ENCODE data around the gene SCRG1. TPM values are rescaled to one million over a fixed set of nuclear protein-coding genes. Genes with fewer than 3 reads are reported as not detected.

The SCRG1 gene
- 2.3 TPM for total RNA-seq

DNA sequence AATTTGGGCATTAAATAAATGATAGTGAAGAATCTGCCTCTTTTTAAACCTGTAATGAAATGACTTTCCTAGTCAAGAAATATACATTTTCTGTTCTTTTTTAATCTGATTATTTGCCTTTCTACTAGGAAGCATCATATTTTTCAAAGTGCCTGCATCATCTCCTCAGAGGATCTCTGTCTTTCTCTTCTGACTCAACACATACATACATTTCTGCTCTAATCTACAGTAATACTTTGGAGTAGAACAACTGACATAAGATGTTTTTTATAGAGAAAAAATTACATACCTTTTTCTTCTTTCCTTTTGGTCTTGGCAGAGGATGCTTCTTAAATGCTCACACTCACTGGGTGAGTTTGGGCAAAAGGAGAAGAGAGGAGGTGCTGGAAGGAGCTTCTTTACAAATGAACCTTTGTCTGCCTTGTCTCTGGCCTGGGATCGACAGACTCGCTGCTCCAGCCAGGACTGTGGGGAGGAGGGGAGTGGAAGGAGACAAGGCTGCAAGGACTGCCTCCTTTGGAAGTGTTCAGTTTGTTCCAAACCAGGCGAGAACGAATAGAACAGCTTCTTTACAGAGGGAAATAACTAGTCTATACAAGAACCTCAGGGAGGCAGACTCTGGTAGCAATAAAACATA lies at the start of gene SCRG1:
TSS of gene SCRG1 (minus strand) at position 338 of the 637 bp plus-strand sequence. CDS start 7,702 bp downstream, outside the sequence.
- peak within 1 kb of the TSS; percentile 67 to 75 for H3K27ac ChIP-seq
- no peaks in the 10 kb centered on the region for H3K9me3 ChIP-seq
- no peak for DNase-seq (ENCODE audit: low spot score in 2 of 2)
- TF ChIP-seq, protein P1, sequence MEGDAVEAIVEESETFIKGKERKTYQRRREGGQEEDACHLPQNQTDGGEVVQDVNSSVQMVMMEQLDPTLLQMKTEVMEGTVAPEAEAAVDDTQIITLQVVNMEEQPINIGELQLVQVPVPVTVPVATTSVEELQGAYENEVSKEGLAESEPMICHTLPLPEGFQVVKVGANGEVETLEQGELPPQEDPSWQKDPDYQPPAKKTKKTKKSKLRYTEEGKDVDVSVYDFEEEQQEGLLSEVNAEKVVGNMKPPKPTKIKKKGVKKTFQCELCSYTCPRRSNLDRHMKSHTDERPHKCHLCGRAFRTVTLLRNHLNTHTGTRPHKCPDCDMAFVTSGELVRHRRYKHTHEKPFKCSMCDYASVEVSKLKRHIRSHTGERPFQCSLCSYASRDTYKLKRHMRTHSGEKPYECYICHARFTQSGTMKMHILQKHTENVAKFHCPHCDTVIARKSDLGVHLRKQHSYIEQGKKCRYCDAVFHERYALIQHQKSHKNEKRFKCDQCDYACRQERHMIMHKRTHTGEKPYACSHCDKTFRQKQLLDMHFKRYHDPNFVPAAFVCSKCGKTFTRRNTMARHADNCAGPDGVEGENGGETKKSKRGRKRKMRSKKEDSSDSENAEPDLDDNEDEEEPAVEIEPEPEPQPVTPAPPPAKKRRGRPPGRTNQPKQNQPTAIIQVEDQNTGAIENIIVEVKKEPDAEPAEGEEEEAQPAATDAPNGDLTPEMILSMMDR (IDR thresholded peaks at IDR 0.05): no peak
- peaks cover 0 to 9% of the 10 kb centered on the region in 2 donors for H3K36me3 ChIP-seq
- H3K4me3 ChIP-seq: peak within 1 kb of the TSS; percentile 24 to 59
- intact Hi-C loops (cut with DNase I): loop anchor here (1.0 kb wide), 1 partner anchor 27 kb away; no protein-coding TSS in a partner anchor
- H3K4me1 ChIP-seq: peaks cover 0 to 16% of the 10 kb centered on the region in 2 donors
- no peaks in the 10 kb centered on the region for H3K27me3 ChIP-seq

DNA sequence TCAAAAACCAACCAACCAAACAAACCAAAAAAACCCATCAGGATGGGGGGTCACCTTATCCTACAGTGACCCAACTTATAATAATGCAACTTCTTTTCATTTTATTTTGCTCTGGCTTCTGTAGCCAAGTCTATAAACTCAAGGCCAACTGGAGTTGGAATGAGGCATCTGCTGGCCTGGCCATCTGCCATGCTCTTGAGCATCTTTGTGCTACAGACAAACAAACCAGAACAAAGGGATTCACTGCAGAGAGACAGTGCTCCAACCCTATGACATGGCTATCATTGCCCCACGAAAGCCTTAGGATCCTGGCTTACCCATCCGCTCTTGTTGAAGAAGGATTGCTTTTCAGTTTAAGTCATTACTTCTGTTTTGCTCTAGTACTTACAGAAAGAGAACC lies 49.2 kb upstream of the SCRG1 start:
- peak overlapping the region; percentile 29 to 56 for H3K27ac ChIP-seq
- no peak overlapping the region for H3K4me3 ChIP-seq
- intact Hi-C loops (cut with DNase I): no loop called here
- TF ChIP-seq, protein P1 (IDR thresholded peaks at IDR 0.05): no peak
- no peaks in the 10 kb centered on the region for H3K27me3 ChIP-seq
- peaks cover 2 to 15% of the 10 kb centered on the region in 2 donors for H3K4me1 ChIP-seq
- DNase-seq (ENCODE audit: low spot score in 2 of 2): no peak
- no peaks in the 10 kb centered on the region for H3K36me3 ChIP-seq
- H3K9me3 ChIP-seq: no peaks in the 10 kb centered on the region

DNA sequence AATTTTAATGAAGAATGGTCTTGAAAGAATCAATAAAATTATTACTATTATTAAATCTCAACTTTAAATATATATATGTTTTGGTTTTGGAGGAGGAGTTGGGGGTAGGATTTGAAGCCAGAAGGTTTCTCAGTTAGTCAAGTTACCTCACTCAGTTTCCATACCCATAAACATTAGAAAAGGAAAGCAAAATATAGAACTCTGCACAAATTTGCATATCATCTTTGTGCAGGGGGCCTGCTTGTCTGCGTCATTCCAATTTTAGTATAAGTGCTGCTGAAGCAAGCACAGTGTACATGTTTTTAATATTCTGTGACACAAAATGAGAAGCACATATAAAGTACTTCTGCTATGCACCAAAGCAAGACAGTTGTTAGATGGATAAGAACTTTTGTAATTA lies 47.5 kb upstream of the SCRG1 start:
- no peaks in the 10 kb centered on the region for H3K36me3 ChIP-seq
- TF ChIP-seq, protein P1 (IDR thresholded peaks at IDR 0.05): no peak
- no peak overlapping the region for H3K4me3 ChIP-seq
- H3K27me3 ChIP-seq: no peaks in the 10 kb centered on the region
- no peak overlapping the region for H3K27ac ChIP-seq
- intact Hi-C loops (cut with DNase I): no loop called here
- H3K4me1 ChIP-seq: peaks cover 2 to 15% of the 10 kb centered on the region in 2 donors
- H3K9me3 ChIP-seq: no peaks in the 10 kb centered on the region
- DNase-seq (ENCODE audit: low spot score in 2 of 2): no peak

DNA sequence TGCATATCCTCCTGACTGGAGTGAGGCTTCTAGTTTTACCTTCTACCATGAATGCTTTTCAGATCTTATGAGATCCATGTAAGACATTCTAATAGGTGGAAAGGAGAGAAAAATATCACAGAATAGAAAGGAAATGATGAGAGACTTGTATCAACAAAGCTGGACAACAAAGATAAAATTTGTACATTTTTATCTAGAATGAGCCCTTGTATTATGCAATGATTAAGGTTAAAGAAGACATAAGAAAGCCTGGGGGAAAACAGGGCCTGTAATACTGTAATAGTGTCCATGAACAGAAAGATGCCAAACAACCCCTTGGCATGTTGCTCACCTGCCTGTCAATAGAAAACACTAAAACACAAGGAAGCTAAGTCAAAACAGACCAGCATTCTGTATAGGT lies 44.2 kb upstream of the SCRG1 start:
- Histone ChIP-seq H3K27me3 (no peaks in the 10 kb centered on the region), H3K9me3 (peaks cover 0 to 4% of the 10 kb centered on the region in 2 donors), H3K4me1 (peaks cover under 1 to 3% of the 10 kb centered on the region in 2 donors), H3K36me3 (no peaks in the 10 kb centered on the region), H3K4me3 (no peak overlapping the region), H3K27ac (no peak overlapping the region)
- no peak for DNase-seq (ENCODE audit: low spot score in 2 of 2)
- intact Hi-C loops (cut with DNase I): no loop called here
- TF ChIP-seq, protein P1 (IDR thresholded peaks at IDR 0.05): no peak

DNA sequence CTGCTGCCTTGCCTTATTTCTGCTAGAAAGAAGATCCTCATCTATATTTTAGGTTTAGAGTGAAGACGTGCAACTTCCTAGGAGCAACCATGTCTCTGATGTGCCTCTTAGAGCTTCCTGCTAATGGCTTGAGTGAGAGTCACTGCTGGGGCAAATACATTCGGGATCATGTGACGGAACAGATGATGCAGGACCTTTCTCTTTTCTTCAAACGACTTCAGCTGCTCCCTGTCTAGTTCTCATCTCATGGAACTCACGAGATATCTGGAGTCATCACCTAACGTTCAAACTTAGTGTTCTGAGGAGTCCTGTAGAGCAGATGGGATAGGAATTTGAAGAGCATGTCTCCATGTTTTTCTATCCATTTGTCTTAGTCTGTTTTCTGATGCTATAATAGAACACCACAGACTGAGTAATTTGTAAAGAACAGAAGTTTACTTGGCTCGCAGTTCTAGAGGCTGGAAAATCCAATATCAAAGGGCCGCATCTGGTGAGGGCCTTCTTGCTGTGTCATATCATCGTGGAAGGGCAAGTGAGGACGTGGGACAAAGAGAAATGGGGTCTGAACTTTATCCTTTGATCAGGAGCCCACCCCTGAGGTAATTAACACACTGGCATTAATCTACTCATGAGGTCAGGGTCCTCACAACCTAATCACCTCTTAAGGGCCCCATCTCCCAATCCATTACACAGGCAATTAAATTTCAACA lies 43.5 kb upstream of the SCRG1 start:
- no peaks in the 10 kb centered on the region for H3K36me3 ChIP-seq
- no peak overlapping the region for H3K4me3 ChIP-seq
- H3K27me3 ChIP-seq: no peaks in the 10 kb centered on the region
- intact Hi-C loops (cut with DNase I): no loop called here
- TF ChIP-seq, protein P1 (IDR thresholded peaks at IDR 0.05): no peak
- DNase-seq (ENCODE audit: low spot score in 2 of 2): no peak
- no peaks in the 10 kb centered on the region for H3K4me1 ChIP-seq
- peaks cover 0 to 4% of the 10 kb centered on the region in 2 donors for H3K9me3 ChIP-seq
- H3K27ac ChIP-seq: no peak overlapping the region
